H1 (cell line): ENCODE measurements around the gene GPN2. TPM values are rescaled to one million over a fixed set of nuclear protein-coding genes. Genes with fewer than 3 reads are reported as not detected.

Experiments
- CTCF ChIA-PET: fragments of 300-600 bp; sonication (Branson Sonifier 250); formaldehyde crosslinking; loops from one replicate; lab custom pipeline; 2021; ENCODE audit not compliant: partially characterized antibody; lab: Charles Lee
- POLR2A ChIA-PET: fragments of 300-600 bp; sonication (Branson Sonifier 250); formaldehyde crosslinking; loops from one replicate; lab custom pipeline; 2021; ENCODE audit warnings: inconsistent platforms; ENCODE audit not compliant: partially characterized antibody; lab: Charles Lee
- DNase-seq, 2 experiments: peaks; one replicate each; pipeline versions ENCODE4 v3.0.0 to v3.0.0-alpha.2; 2010 to 2022; ENCODE audit warnings: low spot score in 2 of 2, low read depth in 1 of 2, mixed read lengths in 1 of 2
- FAIRE-seq: peaks from 2 replicates; lab custom pipeline; 2011; peaks lifted over from hg19 to GRCh38; lab: Jason Lieb, UNC
- H2AFZ ChIP-seq: 2 replicates; pipeline ENCODE4 v1.8.1; 2012; ENCODE audit warnings: low read length, inconsistent platforms
- H2AK5ac ChIP-seq: 2 replicates; pipeline ENCODE4 v1.6.1; 2013; ENCODE audit warnings: low read depth, low read length
- H2BK120ac ChIP-seq: replicated peaks from 2 replicates; pipeline ENCODE3; 2013; ENCODE audit warnings: low read depth, low read length, inconsistent platforms
- H2BK12ac ChIP-seq: 2 replicates; pipeline ENCODE4 v1.6.1; 2013; ENCODE audit warnings: low read depth, low read length
- H2BK15ac ChIP-seq: 2 replicates; pipeline ENCODE4 v1.6.1; 2013; ENCODE audit warnings: low read length
- H2BK20ac ChIP-seq: 2 replicates; pipeline ENCODE4 v1.6.1; 2013; ENCODE audit warnings: low read length
- H2BK5ac ChIP-seq: 2 replicates; pipeline ENCODE4 v1.6.1; 2013; ENCODE audit warnings: low read depth, low read length
- H3K14ac ChIP-seq: 2 replicates; pipeline ENCODE4 v1.6.1; 2013; ENCODE audit warnings: inconsistent platforms; ENCODE audit not compliant: insufficient read length
- H3K18ac ChIP-seq: 2 replicates; pipeline ENCODE4 v1.6.1; 2013; ENCODE audit warnings: low read length; ENCODE audit errors: extremely low read depth
- H3K23ac ChIP-seq: 2 replicates; pipeline ENCODE4 v1.6.1; 2013; ENCODE audit warnings: inconsistent platforms; ENCODE audit not compliant: insufficient read length
- H3K23me2 ChIP-seq: 2 replicates; pipeline ENCODE4 v1.6.1; 2013; ENCODE audit warnings: low read depth, low read length
- H3K27ac ChIP-seq: 2 replicates; pipeline ENCODE4 v1.6.1; 2011; ENCODE audit warnings: low read depth, low read length, inconsistent platforms
- H3K27me3 ChIP-seq, 4 experiments: replicated peaks in 1 of 4; 1 replicate in 1 of 4; 2 replicates in 3 of 4; pipeline versions ENCODE4 v1.6.1 to v1.8.1; 2011 to 2013; ENCODE audit warnings: low read length in 3 of 4, mild to moderate bottlenecking in 3 of 4, inconsistent platforms in 2 of 4, mixed read lengths in 2 of 4, moderate library complexity in 1 of 4; ENCODE audit not compliant: control insufficient read depth in 3 of 4, insufficient read depth in 3 of 4; ENCODE audit errors: extremely low read depth in 1 of 4
- H3K36me3 ChIP-seq, 4 experiments: 2 replicates each; pipeline versions ENCODE4 v1.6.1 to v1.8.1; 2011 to 2013; ENCODE audit warnings: mild to moderate bottlenecking in 4 of 4, low read length in 3 of 4, moderate library complexity in 2 of 4, control low read depth in 1 of 4, inconsistent platforms in 1 of 4; ENCODE audit not compliant: insufficient read depth in 4 of 4, control insufficient read depth in 2 of 4
- H3K4ac ChIP-seq: replicated peaks from 2 replicates; pipeline ENCODE3; 2013; ENCODE audit warnings: low read length, low read depth, mixed read lengths, inconsistent platforms; ENCODE audit not compliant: insufficient read length
- H3K4me1 ChIP-seq, 4 experiments: replicated peaks in 1 of 4; 1 replicate in 1 of 4; 2 replicates in 3 of 4; pipeline versions ENCODE4 v1.6.1 to v1.8.1; 2011 to 2013; ENCODE audit warnings: low read length in 3 of 4, inconsistent platforms in 2 of 4, mixed read lengths in 1 of 4; ENCODE audit not compliant: insufficient read depth in 4 of 4, control insufficient read depth in 3 of 4
- H3K4me2 ChIP-seq, 2 experiments: 2 replicates each; pipeline versions ENCODE4 v1.6.1 to v1.8.1; 2011 to 2013; ENCODE audit warnings: low read depth in 2 of 2, low read length in 2 of 2, control low read depth in 1 of 2, inconsistent platforms in 1 of 2, mild to moderate bottlenecking in 1 of 2; ENCODE audit not compliant: insufficient read depth in 1 of 2
- H3K4me3 ChIP-seq, 4 experiments: fragments of 200-600, 300-600 bp in 1 of 4; sonication (generic), shearing (Covaris generic), sonication (Bioruptor Twin) in 1 of 4; 2 replicates each; pipeline versions ENCODE4 v1.5.1 to v1.8.1; 2011 to 2016; ENCODE audit warnings: low read length in 4 of 4, low read depth in 3 of 4, control low read depth in 2 of 4, inconsistent platforms in 2 of 4, mild to moderate bottlenecking in 2 of 4, mixed read lengths in 1 of 4, moderate library complexity in 1 of 4; ENCODE audit not compliant: insufficient read depth in 2 of 4; ENCODE audit errors: extremely low read depth in 1 of 4
- H3K56ac ChIP-seq: replicated peaks from 2 replicates; pipeline ENCODE3; 2013; ENCODE audit warnings: low read depth, mild to moderate bottlenecking, mixed read lengths, low read length, inconsistent platforms; ENCODE audit not compliant: insufficient read length
- H3K79me1 ChIP-seq: 2 replicates; pipeline ENCODE4 v1.6.1; 2013; ENCODE audit warnings: low read depth, low read length, control low read depth
- H3K79me2 ChIP-seq, 2 experiments: 2 replicates each; pipeline versions ENCODE4 v1.6.1 to v1.8.1; 2012 to 2013; ENCODE audit warnings: low read length in 2 of 2, mild to moderate bottlenecking in 2 of 2, inconsistent platforms in 1 of 2; ENCODE audit not compliant: insufficient read depth in 2 of 2, control insufficient read depth in 1 of 2
- H3K9ac ChIP-seq, 4 experiments: replicated peaks in 1 of 4; 1 replicate in 1 of 4; 2 replicates in 3 of 4; pipeline versions ENCODE4 v1.6.1 to v1.8.1; 2011 to 2013; ENCODE audit warnings: low read depth in 3 of 4, low read length in 3 of 4, control low read depth in 2 of 4, mild to moderate bottlenecking in 2 of 4, moderate library complexity in 2 of 4, inconsistent platforms in 1 of 4; ENCODE audit errors: extremely low read depth in 1 of 4
- H3K9me3 ChIP-seq, 2 experiments: 2 replicates each; pipeline versions ENCODE4 v1.6.1 to v1.8.1; 2012 to 2013; ENCODE audit warnings: mild to moderate bottlenecking in 2 of 2, moderate library complexity in 2 of 2, control low read depth in 1 of 2, inconsistent platforms in 1 of 2, low read depth in 1 of 2, low read length in 1 of 2, mixed read lengths in 1 of 2; ENCODE audit not compliant: insufficient read depth in 2 of 2
- H4K20me1 ChIP-seq, 2 experiments: replicated peaks in 1 of 2; 2 replicates each; pipeline versions ENCODE3 to v1.8.1; 2011 to 2013; ENCODE audit warnings: inconsistent platforms in 2 of 2, low read length in 2 of 2, mild to moderate bottlenecking in 1 of 2; ENCODE audit not compliant: insufficient read depth in 2 of 2, control insufficient read depth in 1 of 2
- H4K5ac ChIP-seq: 2 replicates; pipeline ENCODE4 v1.6.1; 2013; ENCODE audit warnings: low read length, low read depth, mixed read lengths, inconsistent platforms; ENCODE audit not compliant: insufficient read length
- H4K8ac ChIP-seq: 2 replicates; pipeline ENCODE4 v1.8.0; 2013; ENCODE audit warnings: mild to moderate bottlenecking, moderate library complexity, low read length, inconsistent platforms; ENCODE audit not compliant: insufficient read depth; ENCODE audit errors: extremely low read depth
- H4K91ac ChIP-seq: replicated peaks from 2 replicates; pipeline ENCODE3; 2013; ENCODE audit warnings: low read length, mixed read lengths, inconsistent platforms; ENCODE audit not compliant: insufficient read length
- POLR2AphosphoS5 ChIP-seq: IDR thresholded peaks from 2 replicates; pipeline ENCODE4 v1.6.1; 2011; ENCODE audit warnings: low read depth, low read length
- RFX5 ChIP-seq: IDR thresholded peaks from 2 replicates; pipeline ENCODE4 v1.6.1; 2011; ENCODE audit warnings: low read depth, low read length, improper control_type of control experiment, borderline replicate concordance
- WGBS, 2 experiments: shearing (Covaris generic) in 1 of 2; methylation state at CpG; one replicate each; pipeline versions ENCODE4 v1.1.6 to v1.1.7; 2013 to 2015; ENCODE audit warnings: low lambda C conversion rate in 2 of 2, mixed read lengths in 2 of 2, inconsistent platforms in 1 of 2, low coverage in 1 of 2, missing lambda C conversion rate in 1 of 2; ENCODE audit not compliant: insufficient replicate concordance in 2 of 2, insufficient coverage in 1 of 2, insufficient read length in 1 of 2; ENCODE audit errors: extremely low coverage in 1 of 2, missing lambda C conversion rate in 1 of 2; 5-methylcytosine and 5-hydroxymethylcytosine counted together
- polyA plus RNA-seq, 7 experiments: library from polyadenylated mRNA; depleted of rRNA in 3 of 7; stranded (reverse) in 5 of 7; unstranded in 2 of 7; fragments of >200 nt in 5 of 7; fragments of 200-250 nt in 2 of 7; gene quantifications; 1 replicate in 5 of 7; 2 replicates in 1 of 7; 4 replicates in 1 of 7; pipeline versions ENCODE4 v1.2.1 to v1.2.3, GENCODE V29; 2011 to 2013; ENCODE audit warnings: missing spikeins in 2 of 7, mixed read lengths in 2 of 7
- total RNA-seq: library from RNA; stranded (reverse); fragmentation: NEBNext Ultra II Directional; extraction: Animal tissue kit (Norgen Biotek cat#: 25700); gene quantifications from 2 replicates; pipeline ENCODE4 v1.2.1, GENCODE V29; 2021

The GPN2 gene
- total and polyA plus RNA-seq, 2 of the 8 experiments (the other 6 are each of a cell fraction or from before 2014, with no cell fraction given) = 27.3 to 36.8 TPM

- FAIRE-seq = no peak
- Histone ChIP-seq H3K56ac (no peak overlapping the region), H4K20me1 (peaks cover 8 to 19% of the 10 kb centered on the region in 2 experiments), H3K27me3 (no peaks in the 10 kb centered on the region), H3K9me3 (no peaks in the 10 kb centered on the region), H2BK5ac (no peak overlapping the region), H3K18ac (no peak overlapping the region), H4K8ac (no peak overlapping the region), H3K14ac (no peak overlapping the region), H2BK20ac (no peak overlapping the region), H2AK5ac (no peak overlapping the region), H4K91ac (no peak overlapping the region), H3K4ac (no peak overlapping the region), H3K27ac (no peak overlapping the region; the same call in 1 of the 2 replicates), H2BK15ac (no peak overlapping the region), H3K36me3 (peaks cover 14 to 55% (median 31%) of the 10 kb centered on the region in 4 experiments), H2AFZ (no peak overlapping the region), H3K4me3 (no peak overlapping the region), H3K23me2 (no peaks in the 10 kb centered on the region), H2BK120ac (no peak overlapping the region), H3K79me2 (peaks cover 0 to 24% of the 10 kb centered on the region in 2 experiments; a peak in 2 of 4 replicates), H3K4me2 (no peak overlapping the region), H3K79me1 (peaks cover 8% of the 10 kb centered on the region; the same call in 1 of the 2 replicates), H3K23ac (no peak overlapping the region), H4K5ac (no peak overlapping the region)
- CTCF ChIA-PET = interaction anchor here (0.8 to 1.1 kb wide), 6 partner anchors 13 to 106 kb away, joined by 3 to 4 read pairs (median 3); no protein-coding TSS in a partner anchor
- DNase-seq = no peak
- POLR2A ChIA-PET = interaction anchor here (1.0 to 2.8 kb wide), 7 partner anchors 8 to 48 kb away, joined by 3 to 26 read pairs (median 4); partner anchors contain the start of genes GPATCH3, GPN2 and KDF1
- 91% methylated on average over 4 of the region's 4 CpGs; no CpG with 5 or more reads in 1 of the 2 experiments for whole genome bisulfite sequencing, 2 experiments
- TF ChIP-seq RFX5 (no peak), POLR2AphosphoS5 (peak; percentile 25; the same call in 1 of the 2 replicates)
- TF ChIP-seq, all 59 proteins: peak for 1
- H2BK12ac ChIP-seq = no peak overlapping the region
- no peak overlapping the region for H3K9ac ChIP-seq
- peaks cover 0 to 3% (median 0%) of the 10 kb centered on the region in 4 experiments; a peak in 1 of 7 replicates for H3K4me1 ChIP-seq
Observed at GRCh38 chr1:26938004-26938658, 48.0 kb upstream of the GPN2 start.
